ENCODE measurements around the gene DNAJC11.
"Not testable (repeated sequence)": the region's sequence is repeated elsewhere in the genome, so short reads cannot be mapped to it uniquely, and the experiment has no call there.

The DNAJC11 gene

GRCh38 chr1:6646499-6647148 is 55.0 kb downstream of the DNAJC11 start:
- Histone ChIP-seq H3K9me3 (ENCODE audit: low read length) (no peaks in the 10 kb centered on the region), H3K27ac (ENCODE audit: low read depth, low read length) (no peak overlapping the region), H3K9ac (ENCODE audit: low read length) (no peak overlapping the region), H3K4me1 (ENCODE audit: insufficient read depth, low read length) (no peaks in the 10 kb centered on the region), H3K27me3 (ENCODE audit: control insufficient read depth in 1 of 2, insufficient read depth in 2 of 2, low read length in 2 of 2) (no peaks in the 10 kb centered on the region), H3K36me3 (ENCODE audit: insufficient read depth, low read length) (peaks cover 32% of the 10 kb centered on the region), H3K4me3 (ENCODE audit: low read depth in 1 of 2, low read length in 2 of 2) (no peak overlapping the region)

DNA sequence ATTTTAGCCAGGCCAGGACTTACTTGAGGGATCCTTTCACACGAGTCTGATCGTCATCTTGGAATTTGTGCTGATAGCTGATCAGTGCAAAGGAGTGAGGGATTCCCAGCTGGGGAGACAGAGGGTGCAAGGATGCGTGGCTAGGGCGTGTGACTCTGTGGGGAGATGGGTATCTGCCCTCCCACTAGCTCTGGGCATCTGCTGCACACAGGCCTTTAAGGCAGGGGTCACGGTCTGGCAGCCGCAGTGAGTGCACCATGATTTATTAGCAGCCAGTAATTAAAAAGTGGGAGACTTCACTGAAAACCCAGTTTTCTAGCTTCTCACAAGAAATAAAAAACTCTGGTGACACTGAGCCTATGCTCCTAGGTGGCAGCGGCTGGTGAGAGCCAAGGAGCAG is 56.6 kb downstream of the DNAJC11 start:
- H3K9ac ChIP-seq (ENCODE audit: low read length): no peak overlapping the region
- no peak overlapping the region for H3K27ac ChIP-seq (ENCODE audit: low read depth, low read length)
- no peaks in the 10 kb centered on the region for H3K9me3 ChIP-seq (ENCODE audit: low read length)
- no peaks in the 10 kb centered on the region for H3K27me3 ChIP-seq (ENCODE audit: control insufficient read depth in 1 of 2, insufficient read depth in 2 of 2, low read length in 2 of 2)
- no peaks in the 10 kb centered on the region for H3K4me1 ChIP-seq (ENCODE audit: insufficient read depth, low read length)
- no peak overlapping the region for H3K4me3 ChIP-seq (ENCODE audit: low read depth in 1 of 2, low read length in 2 of 2)
- peaks cover 33% of the 10 kb centered on the region for H3K36me3 ChIP-seq (ENCODE audit: insufficient read depth, low read length)

- not testable (repeated sequence) for H3K4me3 ChIP-seq (ENCODE audit: low read depth in 1 of 2, low read length in 2 of 2); H3K4me1 ChIP-seq (ENCODE audit: insufficient read depth, low read length); H3K9me3 ChIP-seq (ENCODE audit: low read length); H3K27ac ChIP-seq (ENCODE audit: low read depth, low read length); H3K9ac ChIP-seq (ENCODE audit: low read length); H3K27me3 ChIP-seq (ENCODE audit: control insufficient read depth in 1 of 2, insufficient read depth in 2 of 2, low read length in 2 of 2)
- H3K36me3 ChIP-seq (ENCODE audit: insufficient read depth, low read length): peaks cover 61% of the 10 kb centered on the region
These were observed 60.7 kb downstream of the DNAJC11 start for GRCh38 chr1:6640867-6641266.

DNA sequence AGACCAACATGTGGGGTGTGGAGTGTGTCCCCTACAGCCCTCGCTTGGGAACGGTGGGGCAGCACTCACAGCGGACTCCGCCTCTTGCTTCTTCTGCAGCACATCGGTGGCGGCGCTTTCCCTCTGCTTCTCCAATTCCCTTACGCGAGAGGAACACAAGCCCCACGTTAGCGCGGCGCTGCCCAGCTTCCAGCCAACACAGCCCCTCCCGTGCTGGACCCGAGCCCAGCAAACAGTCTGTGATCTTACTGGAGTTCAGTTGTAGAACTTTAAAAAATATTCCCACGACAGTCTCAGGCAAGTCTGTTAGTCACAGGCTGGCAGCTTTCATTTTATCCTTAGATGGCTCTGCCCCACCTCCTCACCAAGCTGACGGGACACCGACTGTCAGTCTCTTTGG is 63.4 kb downstream of the DNAJC11 start:
- Histone ChIP-seq H3K27me3 (ENCODE audit: control insufficient read depth in 1 of 2, insufficient read depth in 2 of 2, low read length in 2 of 2) (no peaks in the 10 kb centered on the region), H3K4me1 (ENCODE audit: insufficient read depth, low read length) (peaks cover 5% of the 10 kb centered on the region), H3K9ac (ENCODE audit: low read length) (no peak overlapping the region), H3K27ac (ENCODE audit: low read depth, low read length) (peak overlapping the region; percentile 17), H3K4me3 (ENCODE audit: low read depth in 1 of 2, low read length in 2 of 2) (no peak overlapping the region), H3K9me3 (ENCODE audit: low read length) (no peaks in the 10 kb centered on the region), H3K36me3 (ENCODE audit: insufficient read depth, low read length) (peaks cover 69% of the 10 kb centered on the region)

- Histone ChIP-seq H3K4me3 (ENCODE audit: low read depth in 1 of 2, low read length in 2 of 2) (no peak overlapping the region), H3K27ac (ENCODE audit: low read depth, low read length) (no peak overlapping the region), H3K9me3 (ENCODE audit: low read length) (no peaks in the 10 kb centered on the region), H3K9ac (ENCODE audit: low read length) (no peak overlapping the region), H3K27me3 (ENCODE audit: control insufficient read depth in 1 of 2, insufficient read depth in 2 of 2, low read length in 2 of 2) (no peaks in the 10 kb centered on the region), H3K4me1 (ENCODE audit: insufficient read depth, low read length) (peaks cover 5% of the 10 kb centered on the region), H3K36me3 (ENCODE audit: insufficient read depth, low read length) (peaks cover 70% of the 10 kb centered on the region)
These were observed 63.8 kb downstream of the DNAJC11 start for GRCh38 chr1:6637770-6638169.

DNA sequence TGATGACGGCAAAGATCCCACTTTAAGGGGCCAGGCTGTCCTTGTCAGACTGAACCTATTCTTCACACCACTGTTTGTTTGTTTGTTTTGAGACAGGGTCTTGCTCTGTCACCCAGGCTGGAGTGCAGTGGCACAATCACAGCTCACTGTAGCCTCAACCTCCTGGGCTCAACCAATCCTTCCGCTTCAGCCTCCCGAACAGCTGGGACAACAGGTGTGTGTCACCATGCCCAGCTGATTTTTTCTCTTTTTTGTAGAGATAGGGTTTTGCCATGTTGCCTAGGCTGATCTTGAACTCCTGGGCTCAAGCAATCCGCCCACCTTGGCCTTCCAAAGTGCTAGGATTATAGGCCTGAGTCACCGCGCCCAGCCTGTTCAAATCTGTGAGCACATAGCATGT is 64.8 kb downstream of the DNAJC11 start:
- H3K27me3 ChIP-seq (ENCODE audit: control insufficient read depth in 1 of 2, insufficient read depth in 2 of 2, low read length in 2 of 2); H3K4me3 ChIP-seq (ENCODE audit: low read depth in 1 of 2, low read length in 2 of 2); H3K4me1 ChIP-seq (ENCODE audit: insufficient read depth, low read length); H3K9ac ChIP-seq (ENCODE audit: low read length); H3K9me3 ChIP-seq (ENCODE audit: low read length); H3K27ac ChIP-seq (ENCODE audit: low read depth, low read length): not testable (repeated sequence)
- peaks cover 70% of the 10 kb centered on the region for H3K36me3 ChIP-seq (ENCODE audit: insufficient read depth, low read length)

GRCh38 chr1:6635910-6636760 is 65.5 kb downstream of the DNAJC11 start:
- H3K27me3 ChIP-seq (ENCODE audit: control insufficient read depth in 1 of 2, insufficient read depth in 2 of 2, low read length in 2 of 2): no peaks in the 10 kb centered on the region
- H3K4me3 ChIP-seq (ENCODE audit: low read depth in 1 of 2, low read length in 2 of 2): no peak overlapping the region
- peaks cover 5% of the 10 kb centered on the region for H3K4me1 ChIP-seq (ENCODE audit: insufficient read depth, low read length)
- peaks cover 66% of the 10 kb centered on the region for H3K36me3 ChIP-seq (ENCODE audit: insufficient read depth, low read length)
- H3K9me3 ChIP-seq (ENCODE audit: low read length): no peaks in the 10 kb centered on the region
- H3K27ac ChIP-seq (ENCODE audit: low read depth, low read length): no peak overlapping the region
- H3K9ac ChIP-seq (ENCODE audit: low read length): no peak overlapping the region

GRCh38 chr1:6635161-6635909 is 66.3 kb downstream of the DNAJC11 start:
- Histone ChIP-seq H3K9ac (ENCODE audit: low read length) (no peak overlapping the region), H3K36me3 (ENCODE audit: insufficient read depth, low read length) (peaks cover 69% of the 10 kb centered on the region), H3K27me3 (ENCODE audit: control insufficient read depth in 1 of 2, insufficient read depth in 2 of 2, low read length in 2 of 2) (no peaks in the 10 kb centered on the region), H3K4me3 (ENCODE audit: low read depth in 1 of 2, low read length in 2 of 2) (no peak overlapping the region), H3K9me3 (ENCODE audit: low read length) (no peaks in the 10 kb centered on the region), H3K4me1 (ENCODE audit: insufficient read depth, low read length) (peaks cover 5% of the 10 kb centered on the region), H3K27ac (ENCODE audit: low read depth, low read length) (no peak overlapping the region)

DNA sequence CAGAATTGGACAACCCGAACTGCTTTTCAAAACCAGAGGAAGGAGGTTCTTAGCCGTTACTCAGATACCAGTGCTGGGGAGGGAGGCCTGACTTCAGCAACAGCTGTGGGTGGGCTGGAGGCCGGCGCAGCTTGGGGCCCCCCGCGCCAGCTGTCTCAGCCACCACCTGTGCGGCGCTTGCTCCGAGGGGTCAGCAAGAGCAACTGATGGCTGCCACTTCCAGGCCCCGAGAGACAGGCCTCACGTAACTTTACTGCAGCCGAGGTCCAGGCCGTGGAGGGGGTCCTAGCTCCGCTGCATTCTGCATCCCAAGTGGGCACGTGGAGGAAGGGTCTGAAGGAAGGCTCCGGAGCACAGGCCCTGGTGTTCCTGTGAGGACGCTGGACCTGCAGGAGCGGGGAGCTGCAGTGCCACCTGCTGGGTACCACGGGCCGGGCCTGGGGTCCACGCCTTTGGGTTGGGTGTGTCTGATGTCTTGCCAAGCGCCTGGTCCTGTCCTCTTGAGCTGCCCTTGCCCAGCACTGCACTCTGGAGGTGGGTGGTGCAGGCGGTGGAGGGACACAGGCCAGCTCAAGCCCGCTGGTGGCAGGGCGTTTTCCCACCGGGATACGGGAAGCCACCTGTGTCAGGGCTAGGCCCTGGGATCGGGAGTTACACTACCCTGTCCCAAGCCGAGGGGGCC is 67.1 kb downstream of the DNAJC11 start:
- Histone ChIP-seq H3K27me3 (ENCODE audit: control insufficient read depth in 1 of 2, insufficient read depth in 2 of 2, low read length in 2 of 2) (no peaks in the 10 kb centered on the region), H3K9me3 (ENCODE audit: low read length) (no peaks in the 10 kb centered on the region), H3K9ac (ENCODE audit: low read length) (no peak overlapping the region), H3K4me3 (ENCODE audit: low read depth in 1 of 2, low read length in 2 of 2) (no peak overlapping the region), H3K36me3 (ENCODE audit: insufficient read depth, low read length) (peaks cover 69% of the 10 kb centered on the region), H3K27ac (ENCODE audit: low read depth, low read length) (no peak overlapping the region), H3K4me1 (ENCODE audit: insufficient read depth, low read length) (peaks cover 5% of the 10 kb centered on the region)

DNA sequence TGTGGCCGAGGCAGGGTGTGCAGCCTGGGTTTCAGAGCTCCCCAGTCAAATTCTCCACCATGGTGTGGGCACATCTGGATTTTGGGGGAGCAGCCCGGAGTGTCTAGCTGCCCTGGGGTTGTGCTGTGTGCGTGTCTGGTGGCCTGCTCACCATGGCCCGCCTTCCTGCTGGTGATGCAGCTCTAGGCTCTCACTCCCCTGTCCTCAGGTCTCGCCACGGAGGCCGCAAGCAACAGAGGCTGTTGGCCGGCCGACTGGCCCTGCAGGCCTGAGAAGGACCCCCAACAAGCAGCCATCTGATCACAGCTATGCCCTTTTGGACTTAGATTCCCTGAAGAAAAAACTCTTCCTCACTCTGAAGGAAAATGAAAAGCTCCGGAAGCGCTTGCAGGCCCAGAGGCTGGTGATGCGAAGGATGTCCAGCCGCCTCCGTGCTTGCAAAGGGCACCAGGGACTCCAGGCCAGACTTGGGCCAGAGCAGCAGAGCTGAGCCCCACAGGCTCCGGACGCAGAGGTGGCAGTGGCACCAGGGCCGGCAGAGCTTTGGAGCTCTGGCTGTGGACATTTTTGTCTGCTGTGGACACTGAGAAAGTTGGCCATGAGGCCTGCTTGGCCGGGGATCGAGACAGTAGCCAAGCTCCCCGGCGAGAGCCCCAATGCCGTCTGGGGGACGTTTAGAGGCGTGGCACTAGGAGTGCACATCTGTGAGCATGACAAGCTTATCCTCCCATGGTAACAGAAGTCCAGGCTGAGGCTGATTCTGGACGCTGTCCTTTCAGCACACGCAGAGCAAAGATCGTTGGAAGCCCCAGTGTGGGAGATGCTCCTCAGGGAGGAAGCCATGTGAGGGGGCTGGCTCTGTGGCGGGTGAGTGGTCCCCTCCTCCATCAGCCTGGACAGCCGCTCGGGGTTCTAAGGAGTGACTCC is 68.8 kb downstream of the DNAJC11 start:
- Histone ChIP-seq H3K36me3 (ENCODE audit: insufficient read depth, low read length) (peaks cover 83% of the 10 kb centered on the region), H3K4me1 (ENCODE audit: insufficient read depth, low read length) (peaks cover 5% of the 10 kb centered on the region), H3K4me3 (ENCODE audit: low read depth in 1 of 2, low read length in 2 of 2) (no peak overlapping the region), H3K9ac (ENCODE audit: low read length) (no peak overlapping the region), H3K27ac (ENCODE audit: low read depth, low read length) (no peak overlapping the region), H3K9me3 (ENCODE audit: low read length) (no peaks in the 10 kb centered on the region), H3K27me3 (ENCODE audit: control insufficient read depth in 1 of 2, insufficient read depth in 2 of 2, low read length in 2 of 2) (no peaks in the 10 kb centered on the region)

Measured in muscle layer of colon (tissue), 2 donors.